Vagina (tissue), 2 donors: ENCODE data around the gene GBX1.

ENCODE experiments used
- CTCF ChIP-seq, 3 experiments: fragments of 450-650 bp in 2 of 3; fragments of 200-600 bp in 1 of 3; sonication (generic) in 1 of 3; IDR thresholded peaks; one replicate each; pipeline ENCODE4 v1.5.1; 2017 to 2019; ENCODE audit warnings: antibody characterized with exemption in 3 of 3, mild to moderate bottlenecking in 2 of 3, moderate library complexity in 2 of 3
- POLR2A ChIP-seq, 2 donors: fragments of 450-650 bp; IDR thresholded peaks; one replicate each; pipeline ENCODE4 v1.6.1; 2017; ENCODE audit warnings: antibody characterized with exemption in 2 of 2, mild to moderate bottlenecking in 2 of 2, moderate library complexity in 2 of 2

- TF ChIP-seq POLR2A (IDR thresholded peaks at IDR 0.05) = no peak
- TF ChIP-seq CTCF (IDR thresholded peaks at IDR 0.05) = no peak
Observed at GRCh38 chr7:151141311-151141854, 26.1 kb downstream of the GBX1 start.
